GM23338 (cell line): Measurements from ENCODE around the gene UBE3B. TPM values are rescaled to one million over a fixed set of nuclear protein-coding genes. Genes with fewer than 3 reads are reported as not detected.

ENCODE experiments used
- ATAC-seq: fragments of 200-7000 bp; cut with Tn5 transposase; 3 replicates; pipeline ENCODE4 v1.9.1; 2020
- DNase-seq: peaks from one replicate; pipeline ENCODE4 v3.0.0-alpha.2; 2015; ENCODE audit warnings: low spot score
- H2AFZ ChIP-seq: fragments of 200-600 bp; sonication (generic); 2 replicates; pipeline ENCODE4 v1.8.0; 2016; ENCODE audit warnings: antibody characterized with exemption, mild to moderate bottlenecking, moderate library complexity
- H3F3A ChIP-seq: fragments of 200-600 bp; sonication (generic); replicated peaks from 2 replicates; pipeline ENCODE4 v1.8.0; 2017; ENCODE audit warnings: antibody characterized with exemption, mixed run types, low read depth
- H3K27ac ChIP-seq: fragments of 200-600 bp; sonication (generic); 2 replicates; pipeline ENCODE4 v1.6.1; 2016; ENCODE audit warnings: low read depth
- H3K27me3 ChIP-seq: fragments of 200-600 bp; sonication (generic); 2 replicates; pipeline ENCODE4 v1.8.0; 2016; ENCODE audit warnings: mild to moderate bottlenecking, mixed run types, moderate library complexity; ENCODE audit not compliant: insufficient read depth
- H3K36me3 ChIP-seq: fragments of 200-600 bp; sonication (generic); 2 replicates; pipeline ENCODE4 v1.8.0; 2016; ENCODE audit warnings: mild to moderate bottlenecking; ENCODE audit not compliant: insufficient read depth
- H3K4me1 ChIP-seq: fragments of 200-600 bp; sonication (generic); 2 replicates; pipeline ENCODE4 v1.8.0; 2016; ENCODE audit warnings: mild to moderate bottlenecking, moderate library complexity; ENCODE audit not compliant: insufficient read depth
- H3K4me2 ChIP-seq: fragments of 200-600 bp; sonication (generic); 2 replicates; pipeline ENCODE4 v1.7.1; 2017; ENCODE audit warnings: mixed run types
- H3K4me3 ChIP-seq: fragments of 200-600 bp; sonication (generic); 2 replicates; pipeline ENCODE4 v1.6.1; 2016; ENCODE audit warnings: mixed run types
- H3K79me2 ChIP-seq: fragments of 200-600 bp; sonication (generic); replicated peaks from 2 replicates; pipeline ENCODE4 v1.8.0; 2017; ENCODE audit warnings: mild to moderate bottlenecking; ENCODE audit not compliant: insufficient read depth
- H3K9me2 ChIP-seq: fragments of 200-600 bp; sonication (generic); 2 replicates; pipeline ENCODE4 v1.8.0; 2017; ENCODE audit not compliant: insufficient read depth
- H4K20me1 ChIP-seq: fragments of 200-600 bp; sonication (generic); replicated peaks from 2 replicates; pipeline ENCODE4 v1.8.0; 2017; ENCODE audit warnings: mild to moderate bottlenecking; ENCODE audit not compliant: insufficient read depth
- H3K27ac Mint-ChIP-seq: 2 replicates; pipeline ENCODE4 v1.8.0; 2020; ENCODE audit warnings: inconsistent platforms, mild to moderate bottlenecking, moderate library complexity, mixed read lengths
- H3K27me3 Mint-ChIP-seq: 3 replicates; pipeline ENCODE4 v1.8.0; 2022; ENCODE audit warnings: low read depth, mild to moderate bottlenecking, moderate library complexity, mixed read lengths, inconsistent platforms; ENCODE audit not compliant: insufficient read depth, poor library complexity
- H3K36me3 Mint-ChIP-seq: 3 replicates; pipeline ENCODE4 v1.8.0; 2021; ENCODE audit warnings: low read depth, mild to moderate bottlenecking, inconsistent platforms, moderate library complexity, mixed read lengths
- H3K4me1 Mint-ChIP-seq: 3 replicates; pipeline ENCODE4 v1.8.0; 2020; ENCODE audit warnings: mild to moderate bottlenecking, inconsistent platforms, mixed read lengths
- H3K4me3 Mint-ChIP-seq: 3 replicates; pipeline ENCODE4 v1.8.0; 2021; ENCODE audit warnings: moderate library complexity, mild to moderate bottlenecking, inconsistent platforms, mixed read lengths
- H3K9me3 Mint-ChIP-seq: 3 replicates; pipeline ENCODE4 v1.8.0; 2020; ENCODE audit warnings: moderate library complexity, mild to moderate bottlenecking, inconsistent platforms, mixed read lengths
- CREB1 ChIP-seq: fragments of 250-450 bp; sonication (Bioruptor Pico); IDR thresholded peaks from 2 replicates; pipeline ENCODE4 v1.5.0; 2020; ENCODE audit warnings: low read depth, mild to moderate bottlenecking, moderate library complexity
- ETS1 ChIP-seq: IDR thresholded peaks from 2 replicates; pipeline ENCODE4 v1.6.1; 2016; ENCODE audit warnings: antibody characterized with exemption
- EZH2 ChIP-seq: fragments of 200-600 bp; sonication (generic); IDR thresholded peaks from one replicate; pipeline ENCODE4 v1.8.0; 2017; ENCODE audit warnings: antibody characterized with exemption, mild to moderate bottlenecking, low read depth; ENCODE audit not compliant: unreplicated experiment
- JUNB ChIP-seq: IDR thresholded peaks from one replicate; pipeline ENCODE4 v1.6.1; 2016; ENCODE audit warnings: antibody characterized with exemption; ENCODE audit not compliant: unreplicated experiment
- STAT1 ChIP-seq: IDR thresholded peaks from one replicate; pipeline ENCODE4 v1.6.1; 2016; ENCODE audit warnings: antibody characterized with exemption; ENCODE audit not compliant: unreplicated experiment
- ZNF114 ChIP-seq: fragments of 250-450 bp; sonication (Bioruptor Pico); IDR thresholded peaks from 2 replicates; pipeline ENCODE4 v1.5.0; 2020; ENCODE audit warnings: mild to moderate bottlenecking, moderate library complexity
- ZNF331 ChIP-seq: fragments of 250-450 bp; sonication (Bioruptor Pico); IDR thresholded peaks from 2 replicates; pipeline ENCODE4 v1.5.0; 2020; ENCODE audit warnings: low read depth, mild to moderate bottlenecking, moderate library complexity
- ZNF462 ChIP-seq: fragments of 250-450 bp; sonication (Bioruptor Pico); IDR thresholded peaks from 2 replicates; pipeline ENCODE4 v1.5.0; 2020; ENCODE audit warnings: mild to moderate bottlenecking, moderate library complexity
- polyA plus RNA-seq: library from polyadenylated mRNA; unstranded; fragments of >200 nt; fragmentation: Nextera tagmentation; extraction: Ambion mirVana; gene quantifications from 2 replicates; pipeline ENCODE4 v1.2.1, GENCODE V29; 2016
- total RNA-seq: library from RNA; depleted of rRNA; stranded (reverse); fragments of >200 nt; shearing (Covaris generic); gene quantifications from 2 replicates; pipeline ENCODE4 v1.2.3, GENCODE V29; 2014
- TF ChIP-seq, protein P1 (sequence below), 2 experiments: fragments of 200-600 bp in 1 of 2; sonication (generic) in 1 of 2; conservative IDR thresholded peaks; 2 replicates each; pipeline versions ENCODE4 v1.5.1 to v1.6.1; 2016 to 2017; ENCODE audit warnings: antibody characterized with exemption in 2 of 2, low read depth in 2 of 2, mild to moderate bottlenecking in 2 of 2, moderate library complexity in 1 of 2

UBE3B gene
- total and polyA plus RNA-seq, 2 experiments from 2014 or later = 20.8 TPM

- peaks cover 2% of the 10 kb centered on the region for H3K27me3 Mint-ChIP-seq
- DNase-seq (no peak), ATAC-seq (no peak)
- no peaks in the 10 kb centered on the region for H3F3A ChIP-seq
- H3K36me3 ChIP-seq = peaks cover 7% of the 10 kb centered on the region; the same call in 1 of the 2 replicates
- H3K27me3 ChIP-seq = no peaks in the 10 kb centered on the region
- no peaks in the 10 kb centered on the region for H3K79me2 ChIP-seq
- H3K4me2 ChIP-seq = no peak overlapping the region
- no peaks in the 10 kb centered on the region for H3K4me1 ChIP-seq
- no peak overlapping the region for H3K4me3 ChIP-seq
- H3K9me3 Mint-ChIP-seq = no peaks in the 10 kb centered on the region
- H4K20me1 ChIP-seq = peaks cover 9% of the 10 kb centered on the region; the same call in 1 of the 2 replicates
- peaks cover 31% of the 10 kb centered on the region for H3K36me3 Mint-ChIP-seq
- no peak overlapping the region for H3K27ac ChIP-seq
- H3K9me2 ChIP-seq = no peaks in the 10 kb centered on the region
- TF ChIP-seq ZNF331 = no peak
- TF ChIP-seq ETS1 = no peak
- no peak for TF ChIP-seq ZNF462 (CRISPR knock-in tag)
- no peak for TF ChIP-seq JUNB
- TF ChIP-seq EZH2 = no peak
- TF ChIP-seq CREB1 (CRISPR knock-in tag) = no peak
- TF ChIP-seq, protein P1, sequence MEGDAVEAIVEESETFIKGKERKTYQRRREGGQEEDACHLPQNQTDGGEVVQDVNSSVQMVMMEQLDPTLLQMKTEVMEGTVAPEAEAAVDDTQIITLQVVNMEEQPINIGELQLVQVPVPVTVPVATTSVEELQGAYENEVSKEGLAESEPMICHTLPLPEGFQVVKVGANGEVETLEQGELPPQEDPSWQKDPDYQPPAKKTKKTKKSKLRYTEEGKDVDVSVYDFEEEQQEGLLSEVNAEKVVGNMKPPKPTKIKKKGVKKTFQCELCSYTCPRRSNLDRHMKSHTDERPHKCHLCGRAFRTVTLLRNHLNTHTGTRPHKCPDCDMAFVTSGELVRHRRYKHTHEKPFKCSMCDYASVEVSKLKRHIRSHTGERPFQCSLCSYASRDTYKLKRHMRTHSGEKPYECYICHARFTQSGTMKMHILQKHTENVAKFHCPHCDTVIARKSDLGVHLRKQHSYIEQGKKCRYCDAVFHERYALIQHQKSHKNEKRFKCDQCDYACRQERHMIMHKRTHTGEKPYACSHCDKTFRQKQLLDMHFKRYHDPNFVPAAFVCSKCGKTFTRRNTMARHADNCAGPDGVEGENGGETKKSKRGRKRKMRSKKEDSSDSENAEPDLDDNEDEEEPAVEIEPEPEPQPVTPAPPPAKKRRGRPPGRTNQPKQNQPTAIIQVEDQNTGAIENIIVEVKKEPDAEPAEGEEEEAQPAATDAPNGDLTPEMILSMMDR (conservative IDR thresholded peaks at IDR 0.05; ENCODE audit: low read depth in 2 of 2) = no peak
- no peak for TF ChIP-seq ZNF114 (CRISPR knock-in tag)
- TF ChIP-seq STAT1 = no peak
- H3K4me3 Mint-ChIP-seq = no peak overlapping the region
- no peak overlapping the region for H3K27ac Mint-ChIP-seq
- no peak overlapping the region for H2AFZ ChIP-seq
- H3K4me1 Mint-ChIP-seq = no peaks in the 10 kb centered on the region; the same call in 2 of the 3 replicates
Observed at GRCh38 chr12:109504068-109504467, 26.6 kb downstream of the UBE3B start.
